NB4 (cell line): ENCODE measurements around the gene MGAT4B.

Source experiments
- CTCF ChIP-seq: IDR thresholded peaks from one replicate; pipeline ENCODE4 v1.5.1; 2012; ENCODE audit warnings: low read depth, low read length
- POLR2A ChIP-seq: IDR thresholded peaks from 2 replicates; pipeline ENCODE4 v1.6.1; 2011; ENCODE audit warnings: mild to moderate bottlenecking; ENCODE audit not compliant: insufficient read length; ENCODE audit errors: extremely low read depth

GRCh38 chr5:179805529-179806249, 977 bp downstream of the MGAT4B start:
- TF ChIP-seq CTCF (no peak), POLR2A (peak; percentile 44)
